ENCODE measurements around the gene FAM219B. TPM values are rescaled to one million over a fixed set of nuclear protein-coding genes. Genes with fewer than 3 reads are reported as not detected.

Gene FAM219B
- total and polyA plus RNA-seq, 2 donors from 2014 or later: 41.7 to 76.5 TPM

DNA sequence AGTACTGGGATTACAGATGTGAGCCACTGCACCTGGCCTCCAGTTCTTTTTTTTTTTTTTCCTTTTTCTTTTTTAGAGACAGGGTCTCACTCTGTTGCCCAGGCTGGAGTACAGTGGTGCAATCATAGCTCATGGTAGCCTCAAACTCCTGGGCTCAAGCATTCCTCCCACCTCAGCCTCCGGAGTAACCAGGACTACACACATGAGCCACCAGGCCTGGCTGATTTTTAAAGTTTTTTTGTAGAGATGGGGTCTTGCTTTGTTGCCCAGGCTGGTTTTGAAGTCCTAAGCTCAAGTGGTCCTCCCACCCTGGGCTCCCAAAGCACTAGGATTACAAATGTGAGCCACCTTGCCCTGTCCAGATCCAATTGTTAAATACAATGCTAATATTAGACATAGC lies 50.1 kb downstream of the FAM219B start:
- no peak for DNase-seq
- TF ChIP-seq, protein P1, sequence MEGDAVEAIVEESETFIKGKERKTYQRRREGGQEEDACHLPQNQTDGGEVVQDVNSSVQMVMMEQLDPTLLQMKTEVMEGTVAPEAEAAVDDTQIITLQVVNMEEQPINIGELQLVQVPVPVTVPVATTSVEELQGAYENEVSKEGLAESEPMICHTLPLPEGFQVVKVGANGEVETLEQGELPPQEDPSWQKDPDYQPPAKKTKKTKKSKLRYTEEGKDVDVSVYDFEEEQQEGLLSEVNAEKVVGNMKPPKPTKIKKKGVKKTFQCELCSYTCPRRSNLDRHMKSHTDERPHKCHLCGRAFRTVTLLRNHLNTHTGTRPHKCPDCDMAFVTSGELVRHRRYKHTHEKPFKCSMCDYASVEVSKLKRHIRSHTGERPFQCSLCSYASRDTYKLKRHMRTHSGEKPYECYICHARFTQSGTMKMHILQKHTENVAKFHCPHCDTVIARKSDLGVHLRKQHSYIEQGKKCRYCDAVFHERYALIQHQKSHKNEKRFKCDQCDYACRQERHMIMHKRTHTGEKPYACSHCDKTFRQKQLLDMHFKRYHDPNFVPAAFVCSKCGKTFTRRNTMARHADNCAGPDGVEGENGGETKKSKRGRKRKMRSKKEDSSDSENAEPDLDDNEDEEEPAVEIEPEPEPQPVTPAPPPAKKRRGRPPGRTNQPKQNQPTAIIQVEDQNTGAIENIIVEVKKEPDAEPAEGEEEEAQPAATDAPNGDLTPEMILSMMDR (IDR thresholded peaks at IDR 0.05; ENCODE audit: borderline replicate concordance, extremely low read depth, insufficient read depth): no peak
- H3K27ac ChIP-seq (ENCODE audit: low read depth in 2 of 2, low read length in 2 of 2): peak overlapping the region in 1 of 2 donors; percentile 5
- H3K9me3 ChIP-seq (ENCODE audit: control insufficient read depth in 2 of 3, insufficient read depth in 1 of 3, low read length in 3 of 3): no peaks in the 10 kb centered on the region
- H3K4me3 ChIP-seq (ENCODE audit: low read length in 3 of 3): no peak overlapping the region
- no peak for FAIRE-seq
- H3K4me1 ChIP-seq (ENCODE audit: control insufficient read depth in 2 of 3, insufficient read depth in 2 of 3, low read depth in 1 of 3, low read length in 3 of 3): peaks cover 0 to 28% (median 22%) of the 10 kb centered on the region in 3 donors
- no peak overlapping the region for H3K9ac ChIP-seq (ENCODE audit: low read length in 3 of 3)
- intact Hi-C loops (cut with DNase I): no loop called here
- no peaks in the 10 kb centered on the region for H3K27me3 ChIP-seq (ENCODE audit: control insufficient read depth, insufficient read depth, low read length)
- H3K36me3 ChIP-seq (ENCODE audit: control insufficient read depth in 2 of 3, insufficient read depth in 3 of 3, low read length in 3 of 3): peaks cover 0 to 27% (median 13%) of the 10 kb centered on the region in 3 donors

GRCh38 chr15:74855857-74856256 lies 50.8 kb downstream of the FAM219B start:
- TF ChIP-seq, protein P1 (IDR thresholded peaks at IDR 0.05; ENCODE audit: borderline replicate concordance, extremely low read depth, insufficient read depth): no peak
- peaks cover 0 to 33% (median 19%) of the 10 kb centered on the region in 3 donors for H3K36me3 ChIP-seq (ENCODE audit: control insufficient read depth in 2 of 3, insufficient read depth in 3 of 3, low read length in 3 of 3)
- intact Hi-C loops (cut with DNase I): no loop called here

GRCh38 chr15:74854453-74855022 lies 52.1 kb downstream of the FAM219B start:
- TF ChIP-seq, protein P1 (IDR thresholded peaks at IDR 0.05; ENCODE audit: borderline replicate concordance, extremely low read depth, insufficient read depth): no peak
- DNase-seq: no peak
- Histone ChIP-seq H3K4me1 (ENCODE audit: control insufficient read depth in 2 of 3, insufficient read depth in 2 of 3, low read depth in 1 of 3, low read length in 3 of 3) (peaks cover 0 to 32% (median 22%) of the 10 kb centered on the region in 3 donors), H3K9me3 (ENCODE audit: control insufficient read depth in 2 of 3, insufficient read depth in 1 of 3, low read length in 3 of 3) (no peaks in the 10 kb centered on the region), H3K36me3 (ENCODE audit: control insufficient read depth in 2 of 3, insufficient read depth in 3 of 3, low read length in 3 of 3) (peaks cover 0 to 45% (median 26%) of the 10 kb centered on the region in 3 donors), H3K9ac (ENCODE audit: low read length in 3 of 3) (no peak overlapping the region), H3K4me3 (ENCODE audit: low read length in 3 of 3) (no peak overlapping the region), H3K27me3 (ENCODE audit: control insufficient read depth, insufficient read depth, low read length) (no peaks in the 10 kb centered on the region), H3K27ac (ENCODE audit: low read depth in 2 of 2, low read length in 2 of 2) (no peak overlapping the region)
- no peak for FAIRE-seq
- intact Hi-C loops (cut with DNase I): no loop called here

More at GRCh38 chr15:74855857-74856256, 50.8 kb downstream of the FAM219B start:
- no peak overlapping the region for H3K9ac ChIP-seq (ENCODE audit: low read length in 3 of 3)
- H3K27ac ChIP-seq (ENCODE audit: low read depth in 2 of 2, low read length in 2 of 2): peak overlapping the region in 1 of 2 donors; percentile 32
- no peaks in the 10 kb centered on the region for H3K27me3 ChIP-seq (ENCODE audit: control insufficient read depth, insufficient read depth, low read length)
- H3K9me3 ChIP-seq (ENCODE audit: control insufficient read depth in 2 of 3, insufficient read depth in 1 of 3, low read length in 3 of 3): no peaks in the 10 kb centered on the region
- H3K4me3 ChIP-seq (ENCODE audit: low read length in 3 of 3): no peak overlapping the region
- FAIRE-seq: no peak
- H3K4me1 ChIP-seq (ENCODE audit: control insufficient read depth in 2 of 3, insufficient read depth in 2 of 3, low read depth in 1 of 3, low read length in 3 of 3): peaks cover 0 to 32% (median 22%) of the 10 kb centered on the region in 3 donors
- DNase-seq: no peak

All from kidney (tissue), 14 donors.